Ramos (cell line): ENCODE results near the gene MAP3K5.
"Not testable (repeated sequence)": the region's sequence is repeated elsewhere in the genome, so short reads cannot be mapped to it uniquely, and the experiment has no call there.

Experiments
- in situ Hi-C: fragments of 300-500 bp; cut with MboI; formaldehyde crosslinking; loops from one replicate; pipeline ENCODE4 v1.14.3; 2022; ENCODE audit warnings: low sequenced_read_pairs; ENCODE audit not compliant: unreplicated experiment

The MAP3K5 gene

DNA sequence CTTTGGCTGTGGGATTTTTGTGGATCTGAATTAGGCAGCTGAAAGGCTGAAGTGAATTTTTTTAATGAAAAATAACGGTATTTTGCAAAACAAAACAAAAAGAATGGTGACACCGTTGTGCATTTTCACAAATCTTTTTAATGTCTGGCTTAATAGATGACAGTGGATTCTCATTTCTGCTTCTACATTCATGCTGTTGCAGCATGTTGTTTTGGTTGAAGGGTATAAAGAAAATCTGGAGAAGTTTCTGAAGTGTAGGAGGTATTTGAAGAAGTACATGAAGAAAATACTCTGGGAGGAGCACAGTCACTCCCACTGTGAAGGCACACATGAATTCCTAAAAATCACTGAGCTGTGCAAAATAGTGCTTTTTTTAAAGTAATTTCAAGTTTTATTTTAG lies 3.1 kb upstream of the MAP3K5 start:
- in situ Hi-C loops = no loop called here

DNA sequence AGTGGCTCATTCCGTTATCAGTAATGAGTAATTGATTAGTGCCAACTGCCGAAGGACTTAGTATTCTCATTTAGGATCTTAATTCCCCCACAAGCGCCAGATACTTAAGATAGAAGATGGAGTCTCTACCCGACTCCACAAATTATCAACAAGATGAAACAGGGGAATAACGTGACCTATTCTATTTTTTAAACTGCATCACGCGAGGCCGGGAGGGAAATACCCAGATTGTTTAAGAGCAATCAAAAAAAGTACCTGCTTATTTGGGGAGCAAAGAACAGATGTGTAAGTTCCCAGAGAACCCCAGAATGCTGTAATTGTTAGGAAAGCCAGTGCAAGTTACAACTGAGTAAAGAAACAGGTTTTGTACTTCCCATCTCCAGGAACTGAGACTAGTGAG lies 1.1 kb upstream of the MAP3K5 start:
- in situ Hi-C loops = loop anchor here (5.0 kb wide), 1 partner anchor 151 kb away; no protein-coding TSS in a partner anchor

DNA sequence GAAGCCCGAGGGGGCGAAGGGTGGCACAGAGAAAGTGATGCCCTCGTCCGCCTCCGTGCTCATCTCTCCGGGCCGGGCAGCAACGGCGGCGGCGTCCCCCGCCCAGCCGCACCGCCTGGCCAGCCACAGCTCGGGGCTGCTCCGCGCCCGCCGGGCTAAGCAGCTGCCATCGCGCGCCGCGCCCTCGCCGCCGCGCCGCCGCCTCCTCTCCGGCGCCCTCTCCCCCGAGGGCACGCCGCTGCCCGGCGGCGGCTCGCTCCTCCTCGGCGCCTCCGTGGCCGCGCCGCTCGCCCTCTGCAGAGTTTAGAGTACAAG lies 225 bp downstream of the MAP3K5 start:
- in situ Hi-C loops = loop anchor here (5.0 kb wide), 1 partner anchor 150 kb away; no protein-coding TSS in a partner anchor

DNA sequence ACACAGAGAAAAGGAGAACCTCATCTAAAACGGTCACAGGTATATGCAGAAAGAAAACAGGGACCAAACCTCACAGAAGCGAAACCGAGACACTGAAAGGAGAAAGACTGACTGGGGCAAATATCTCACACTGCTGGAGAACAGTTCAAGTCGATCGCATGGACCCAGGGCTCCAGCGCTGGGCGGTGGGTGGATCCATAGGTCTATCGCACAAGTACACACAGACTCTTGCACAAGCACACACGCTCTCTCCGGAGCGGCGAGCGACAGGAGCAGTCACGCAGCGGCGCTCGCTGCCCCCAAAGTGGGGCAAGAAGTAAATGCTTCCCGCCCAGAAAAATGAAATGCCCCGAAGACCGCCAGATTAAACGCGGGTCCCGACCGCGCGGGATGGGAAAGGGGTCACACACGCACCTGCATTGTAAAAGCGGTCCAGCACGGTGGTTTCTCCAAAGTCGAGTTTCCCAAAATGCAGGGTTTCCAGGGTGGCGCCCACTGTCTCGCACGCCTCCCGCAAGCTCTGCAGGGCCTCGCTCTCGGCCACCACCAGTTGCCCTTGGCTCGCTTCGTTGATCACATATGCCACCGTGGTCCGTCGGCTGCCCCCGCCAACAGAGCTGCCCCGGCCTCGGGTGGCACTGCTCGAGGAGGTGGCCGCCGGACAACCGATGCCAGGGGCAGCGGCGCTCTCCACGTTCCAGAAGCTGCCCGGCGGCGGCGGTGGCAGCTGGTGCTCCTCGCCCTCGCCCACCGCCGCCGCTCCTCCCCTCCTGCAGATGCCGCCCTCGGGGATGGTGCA lies 782 bp downstream of the MAP3K5 start:
- in situ Hi-C loops = loop anchor here (5.0 kb wide), 1 partner anchor 149 kb away; no protein-coding TSS in a partner anchor

DNA sequence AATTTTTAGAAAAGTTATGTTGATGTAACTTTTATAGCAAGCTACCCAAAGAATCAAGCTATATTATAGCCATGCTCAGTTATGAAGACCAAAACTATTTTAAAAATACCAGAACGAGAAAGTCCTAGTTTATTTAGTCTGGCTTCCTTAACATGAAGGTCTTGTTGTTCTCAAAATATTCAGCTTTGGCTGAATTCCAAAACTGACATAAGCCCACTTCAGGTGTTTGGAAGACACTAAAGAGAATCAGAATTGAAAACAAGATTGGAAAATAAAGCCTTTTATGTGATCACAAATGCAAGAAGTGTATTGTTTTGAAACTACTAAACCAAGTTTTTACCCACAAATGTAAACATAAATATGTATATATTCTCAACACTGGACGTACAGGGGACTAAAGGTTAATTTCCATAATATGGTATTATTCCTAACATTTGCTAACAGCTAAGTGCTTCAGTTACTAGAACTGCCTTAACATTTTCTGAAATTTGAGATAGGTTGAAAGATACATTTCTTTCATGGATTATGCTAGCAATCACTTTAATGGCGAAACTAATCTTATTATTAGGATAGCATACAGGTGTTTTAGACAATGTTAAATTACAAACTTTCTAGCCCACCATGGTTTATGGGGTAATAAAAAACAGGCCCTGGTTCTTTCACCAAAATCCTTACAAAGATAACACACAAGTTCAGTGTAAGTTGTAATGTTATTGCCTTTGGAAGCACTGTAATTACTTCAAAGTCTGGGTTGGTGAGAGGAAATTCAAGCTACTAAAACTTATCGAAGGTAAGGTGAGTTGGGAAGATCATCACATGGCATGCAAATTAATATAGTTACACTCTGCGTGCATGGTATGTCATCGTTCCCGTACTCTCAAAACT lies 1.6 kb downstream of the MAP3K5 start:
- in situ Hi-C loops = loop anchor here (5.0 kb wide), 1 partner anchor 148 kb away; no protein-coding TSS in a partner anchor

DNA sequence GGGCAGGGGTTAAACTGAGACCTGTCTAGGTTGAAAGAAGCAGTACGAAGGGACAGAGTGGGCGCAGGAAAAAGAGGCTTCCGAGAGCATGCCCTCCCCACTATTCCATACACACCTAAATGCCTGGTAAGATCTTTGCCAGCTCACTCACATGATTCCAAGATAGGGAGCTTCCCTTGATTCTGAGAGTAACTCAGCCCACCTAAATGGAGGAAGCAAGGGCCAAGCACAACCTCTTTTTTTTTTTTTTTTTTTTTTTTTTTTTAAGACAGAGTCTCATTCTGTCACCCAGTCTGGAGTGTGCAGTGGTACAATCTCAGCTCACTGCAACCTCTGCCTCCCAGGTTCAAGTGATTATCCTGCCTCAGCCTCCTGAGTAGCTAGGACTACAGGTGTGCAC lies 2.8 kb downstream of the MAP3K5 start:
- in situ Hi-C loops = not testable (repeated sequence)

DNA sequence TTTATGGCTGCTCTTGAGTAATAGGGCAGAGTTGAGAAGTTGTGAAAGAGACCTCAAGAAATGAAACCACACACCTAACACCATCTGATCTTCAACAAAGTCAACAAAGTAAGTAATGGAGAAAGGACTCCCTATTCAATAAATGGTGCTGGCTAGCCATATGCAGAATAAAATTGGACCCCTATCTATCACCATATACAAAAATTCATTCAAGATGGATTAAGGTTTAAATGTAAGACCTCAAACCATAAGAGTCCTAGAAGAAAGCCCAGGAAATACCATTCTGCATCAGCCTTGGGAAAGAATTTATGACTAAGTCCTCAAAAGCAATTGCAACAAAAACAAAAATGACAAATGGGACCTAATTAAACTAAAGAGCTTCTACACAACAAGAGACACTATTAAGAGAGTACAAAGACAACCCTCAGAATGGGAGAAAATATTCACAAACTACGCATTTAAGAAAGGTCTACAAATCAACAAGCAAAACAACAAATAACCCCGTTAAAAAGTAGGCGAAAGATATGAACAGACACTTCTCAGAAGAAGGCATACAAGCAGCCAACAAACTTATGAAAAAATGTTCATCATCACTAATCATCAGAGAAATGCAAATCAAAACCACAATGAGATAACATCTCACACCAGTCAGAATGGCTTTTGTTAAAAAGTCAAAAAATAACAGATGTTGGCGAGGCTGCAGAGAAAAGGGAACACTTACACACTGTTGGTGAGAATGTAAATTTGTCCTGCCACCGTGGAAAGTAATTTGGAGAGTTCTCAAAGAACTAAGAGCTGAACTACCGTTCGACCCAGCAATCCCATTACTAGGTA lies 4.0 kb downstream of the MAP3K5 start:
- in situ Hi-C loops = no loop called here

DNA sequence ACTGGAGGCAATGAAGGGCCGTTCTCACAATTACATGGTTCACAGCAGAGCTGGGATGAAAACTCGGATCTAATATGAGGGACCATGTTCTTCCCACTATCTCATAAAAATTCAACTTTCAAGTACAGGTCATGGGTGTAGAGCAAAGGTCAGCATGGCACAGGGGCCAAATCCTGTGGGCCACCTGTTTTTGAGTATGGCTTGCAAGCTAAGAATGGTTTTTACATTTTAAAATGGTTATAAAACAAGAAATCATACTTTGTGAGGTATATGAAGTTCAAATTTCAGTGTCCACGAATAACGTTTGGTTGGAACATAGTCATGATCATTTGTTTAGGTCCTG lies 4.6 kb downstream of the MAP3K5 start:
- in situ Hi-C loops = no loop called here

DNA sequence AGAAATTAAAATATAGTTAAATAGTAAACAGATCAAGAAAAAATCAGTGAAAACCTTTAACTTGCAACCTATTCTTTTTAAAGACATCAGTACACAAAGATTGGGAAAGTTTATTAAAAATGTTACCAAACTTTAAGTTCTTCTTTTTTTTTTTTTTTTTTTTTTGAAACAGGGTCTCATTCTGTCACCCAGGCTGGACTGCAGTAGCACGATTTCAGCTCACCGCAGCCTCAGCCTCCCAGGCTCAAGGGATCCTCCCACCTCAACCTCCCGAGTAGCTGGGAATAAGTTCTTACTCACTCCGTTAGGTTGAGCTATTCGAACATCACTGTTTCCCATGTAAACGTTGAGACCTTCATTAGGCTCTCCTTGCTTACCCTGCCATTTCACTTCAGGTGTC lies 5.6 kb downstream of the MAP3K5 start:
- in situ Hi-C loops = no loop called here

DNA sequence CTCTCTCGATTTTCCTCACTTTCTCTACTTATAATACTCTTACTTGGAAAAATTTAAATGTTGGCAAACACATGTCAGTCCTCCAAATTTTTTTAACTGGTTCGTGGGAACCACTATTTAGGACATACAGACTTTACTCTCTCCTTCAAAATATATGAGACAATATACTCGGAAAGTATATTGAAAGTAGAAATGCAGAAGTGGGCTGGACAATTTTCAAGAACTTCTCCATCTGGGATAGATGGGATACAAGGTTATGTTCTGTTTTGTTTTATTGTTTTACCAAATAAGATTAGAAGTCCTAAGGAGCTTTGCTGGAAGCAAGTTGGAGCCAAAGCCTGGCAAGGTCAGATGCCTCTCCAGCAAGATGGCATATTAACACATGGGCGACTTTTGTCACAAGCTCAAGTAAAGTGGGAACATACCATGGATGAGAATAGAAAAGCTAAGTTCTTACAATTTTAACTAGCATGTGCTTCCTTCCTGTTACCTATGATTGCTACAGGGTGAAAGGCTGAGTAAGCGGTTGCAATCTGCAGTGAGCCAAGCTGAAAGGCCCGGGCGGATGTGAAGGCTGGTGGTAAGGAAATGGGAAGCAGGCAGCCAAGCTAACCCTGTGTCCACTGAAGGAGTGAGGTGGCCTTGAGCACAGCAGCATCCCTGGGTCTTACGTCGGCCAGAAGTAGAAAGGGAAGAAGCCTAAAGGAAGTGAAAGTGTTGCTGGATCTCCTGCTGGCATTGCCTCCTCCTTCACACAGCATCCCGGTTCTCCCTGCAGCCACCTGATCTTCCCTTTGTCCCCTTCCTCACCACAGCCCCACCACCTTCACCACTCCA lies 7.1 kb downstream of the MAP3K5 start:
- in situ Hi-C loops = no loop called here

DNA sequence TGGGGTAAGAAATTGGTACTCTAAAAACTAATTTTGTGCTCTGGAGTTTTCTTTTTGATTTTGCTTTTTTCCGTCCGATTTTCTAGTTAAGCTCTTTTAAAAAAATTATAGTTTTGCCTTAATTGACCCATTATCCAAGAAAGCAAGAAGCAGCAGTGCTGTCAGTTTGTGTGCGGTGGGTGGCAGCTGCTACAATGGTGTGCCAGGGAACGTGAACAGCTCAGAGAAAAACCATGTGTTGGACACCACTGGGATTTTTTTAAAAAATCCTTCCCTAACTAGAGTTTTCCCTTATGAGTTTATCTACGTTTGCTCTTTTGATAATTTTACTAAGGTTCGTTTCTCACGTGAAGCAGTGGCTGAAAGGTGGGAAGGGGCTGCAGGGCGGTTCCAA lies 8.0 kb downstream of the MAP3K5 start:
- in situ Hi-C loops = no loop called here

DNA sequence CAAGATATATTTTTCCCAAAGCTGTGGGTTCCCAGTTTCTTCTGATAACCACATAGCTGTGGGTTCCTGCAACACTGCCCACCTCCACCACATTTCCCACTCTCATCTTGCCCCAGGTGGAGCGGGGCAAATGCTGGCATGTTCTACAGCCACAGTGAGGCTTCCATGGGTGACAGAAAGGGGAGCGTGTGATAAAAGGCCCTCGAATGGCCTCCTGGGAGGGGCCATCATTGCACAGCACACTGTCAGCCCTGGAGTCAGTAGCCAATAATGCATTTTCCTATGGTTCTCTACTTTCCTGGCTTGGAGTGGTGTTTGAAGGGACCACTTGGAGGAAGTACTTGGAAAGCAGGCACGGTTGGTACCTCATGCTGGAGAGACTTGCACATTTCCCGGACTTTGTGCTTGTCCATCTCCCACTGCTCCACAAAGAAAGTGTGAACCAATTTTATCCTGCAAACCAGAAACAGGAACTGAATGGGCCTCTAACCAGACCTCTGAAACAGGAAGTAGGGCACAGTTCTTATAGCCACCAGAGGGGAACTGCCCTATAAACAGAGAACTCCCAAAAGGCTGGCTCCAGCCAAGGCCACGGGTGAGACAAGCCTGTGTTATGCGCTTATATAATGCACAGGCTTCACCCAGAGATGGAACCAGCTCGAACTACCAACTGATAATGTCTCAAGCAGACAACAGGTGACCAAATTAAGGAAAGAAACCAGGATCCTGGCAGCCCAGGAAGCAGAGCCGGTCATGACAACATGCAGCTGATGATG lies 8.6 kb downstream of the MAP3K5 start:
- in situ Hi-C loops = no loop called here

DNA sequence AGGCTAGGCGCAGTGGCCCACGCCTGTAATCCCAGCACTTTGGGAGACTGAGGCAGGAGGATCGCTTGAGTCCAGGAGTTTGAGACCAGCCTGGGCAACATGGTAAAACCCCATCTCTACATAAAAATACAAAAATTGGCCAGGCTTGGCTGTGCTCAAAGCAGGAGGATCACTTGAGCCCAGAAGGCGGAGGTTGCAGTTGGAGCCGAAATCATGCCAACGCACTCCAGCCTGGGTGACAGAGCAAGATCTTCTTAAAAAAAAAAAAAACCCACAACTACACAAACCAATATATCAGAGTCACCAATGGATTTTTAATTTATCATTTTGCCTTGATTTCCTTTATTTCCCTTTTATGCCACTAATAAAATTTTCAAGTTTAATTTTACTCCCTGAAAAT lies 9.3 kb downstream of the MAP3K5 start:
- in situ Hi-C loops = no loop called here

DNA sequence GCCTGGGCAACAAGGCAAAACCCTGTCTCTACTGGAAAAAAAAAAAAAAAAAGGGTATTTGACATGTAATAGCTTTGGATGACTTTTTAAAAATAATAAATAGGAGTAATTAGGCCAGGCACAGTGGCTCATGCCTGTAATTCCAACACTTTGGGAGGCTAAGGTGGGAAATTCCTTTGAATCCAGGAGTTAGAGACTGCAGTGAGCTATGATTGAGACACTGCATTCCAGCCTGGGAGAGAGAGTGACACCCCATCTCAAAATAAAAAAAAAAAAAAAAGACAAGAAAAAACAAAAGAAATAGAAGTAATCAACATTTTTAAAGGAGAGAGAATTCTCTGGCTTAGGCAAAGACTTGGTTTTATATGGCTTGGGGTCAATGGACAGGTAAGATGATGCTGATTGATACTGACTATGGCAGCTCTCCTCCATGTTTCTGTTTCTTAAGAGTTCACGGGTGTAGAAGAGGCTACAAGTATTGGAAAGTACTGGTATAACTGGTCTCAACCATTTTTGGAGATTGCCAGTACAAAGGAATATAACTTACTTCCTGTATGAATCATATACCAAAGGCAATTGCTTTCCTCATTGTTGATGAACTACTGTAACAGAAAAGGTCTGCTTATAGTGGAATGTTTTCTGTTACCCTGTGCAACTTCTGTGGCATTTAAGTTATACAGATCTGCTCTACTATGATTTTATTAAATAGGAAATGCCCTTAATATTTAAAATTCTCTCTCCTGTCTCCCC lies 10.1 kb downstream of the MAP3K5 start:
- in situ Hi-C loops = no loop called here

DNA sequence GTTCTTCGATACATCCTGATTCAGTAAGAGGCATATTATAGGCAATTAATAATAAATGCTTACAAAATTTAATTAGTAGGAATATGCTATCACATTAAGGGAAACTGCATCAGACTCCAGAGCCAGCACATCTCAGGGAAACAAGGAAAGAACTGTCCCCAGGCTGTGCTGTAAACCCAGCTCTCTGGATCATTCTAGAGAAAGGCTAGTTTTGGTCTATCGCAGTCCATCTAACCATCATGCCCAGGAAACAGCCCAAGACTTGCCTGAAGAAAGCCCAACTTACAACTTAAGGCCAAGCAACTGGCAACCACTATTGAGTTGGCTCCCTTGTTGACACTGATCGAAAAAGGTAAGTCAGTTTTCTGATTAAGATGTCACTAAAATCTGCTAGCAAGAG lies 11.3 kb downstream of the MAP3K5 start:
- in situ Hi-C loops = no loop called here

DNA sequence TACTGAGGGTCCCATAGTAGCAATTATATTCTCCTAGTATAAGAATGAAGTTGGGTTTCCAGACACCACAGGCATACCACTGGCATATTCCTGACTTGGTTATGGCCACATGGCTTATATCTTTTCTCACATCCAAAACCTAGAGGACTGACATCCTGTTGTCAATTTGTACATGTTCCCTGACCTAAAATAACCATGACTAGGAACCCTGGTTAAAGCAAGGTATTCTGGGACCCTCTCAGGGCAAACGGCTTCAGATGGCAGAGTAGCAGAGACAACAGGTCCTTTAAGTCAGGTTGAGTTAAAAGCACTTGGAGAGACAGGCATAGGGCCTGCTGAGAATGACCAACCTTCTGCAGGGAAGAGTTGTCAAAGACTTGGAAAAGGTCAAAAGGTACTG lies 12.6 kb downstream of the MAP3K5 start:
- in situ Hi-C loops = no loop called here

DNA sequence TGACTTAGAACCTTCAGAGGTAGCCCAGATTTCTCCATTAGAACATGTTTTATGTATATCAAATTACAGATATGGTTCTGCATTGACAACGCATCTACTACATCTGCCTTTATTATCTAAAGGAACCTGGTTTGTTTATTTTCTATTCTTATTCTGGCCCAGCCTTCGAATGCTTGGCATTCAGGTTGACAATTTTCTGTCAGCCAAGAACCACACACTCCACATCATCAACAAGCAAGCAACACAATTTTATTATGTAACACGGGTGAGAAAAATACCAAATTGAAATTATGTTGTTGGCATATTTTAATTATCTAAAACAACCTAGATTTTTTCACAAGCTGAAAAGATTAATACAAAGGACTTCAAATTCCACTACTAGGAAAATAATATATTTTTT lies 14.6 kb downstream of the MAP3K5 start:
- in situ Hi-C loops = no loop called here

DNA sequence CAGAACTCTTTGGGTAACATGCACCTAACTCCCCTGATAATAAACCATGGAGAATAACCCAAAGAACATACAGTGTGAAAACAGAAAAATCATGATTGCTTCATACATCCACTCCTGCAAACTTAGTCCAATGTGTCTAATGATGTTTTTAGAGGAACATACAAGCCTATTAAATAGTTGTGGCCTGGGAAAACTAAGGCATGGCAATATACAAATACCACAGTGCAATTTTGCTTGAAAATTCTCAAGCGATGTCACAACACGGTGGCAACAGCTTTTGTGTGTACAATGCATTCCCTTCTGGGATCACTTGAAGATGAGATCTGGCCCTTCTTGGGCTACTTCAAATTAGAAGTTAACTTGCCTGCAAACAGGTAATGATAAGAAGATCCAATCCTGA lies 16.7 kb downstream of the MAP3K5 start:
- in situ Hi-C loops = no loop called here
